ENCODE results near the gene INCA1. TPM values are rescaled to one million over a fixed set of nuclear protein-coding genes. Genes with fewer than 3 reads are reported as not detected.

Gene INCA1
- total and polyA plus RNA-seq, 2 of the 13 experiments (the other 11 are each of a cell fraction or from before 2014, with no cell fraction given) = 0.93 to 2.6 TPM

DNA sequence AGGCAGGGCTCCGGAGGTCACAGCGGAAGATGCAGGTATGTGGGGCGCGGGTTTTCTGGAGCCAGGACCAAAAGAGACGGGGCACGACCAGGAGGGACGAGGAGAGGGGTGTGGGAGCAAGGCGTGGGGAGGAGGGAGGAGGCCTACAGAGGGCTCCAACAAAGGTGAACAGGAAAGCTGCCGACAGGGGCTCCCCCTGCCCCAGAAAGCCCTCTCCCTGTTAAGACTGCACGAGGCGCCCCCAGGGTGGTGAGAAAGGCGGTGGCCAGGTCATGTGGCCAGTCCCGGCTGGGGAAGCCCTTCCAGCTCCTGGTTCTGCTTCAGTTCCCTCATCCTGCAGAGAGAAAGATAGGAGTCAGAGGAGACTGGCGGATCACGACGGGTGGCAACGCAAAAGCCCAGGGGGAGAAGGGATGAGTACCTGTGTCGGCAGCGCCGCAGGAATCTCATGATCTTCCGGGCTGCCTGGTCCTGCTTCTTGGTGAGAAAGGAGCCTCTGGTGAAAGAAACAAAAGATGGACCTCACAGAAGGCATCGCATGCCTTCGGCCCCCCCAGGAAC, 28.8 kb downstream of the INCA1 start:
- CTCF ChIA-PET (ENCODE audit: low intra/inter-chr PET ratio, low total read pairs) = no interaction called here
- no peak overlapping the region for H2AFZ ChIP-seq (ENCODE audit: low read length)
- TF ChIP-seq ZNF891 (CRISPR knock-in tag; IDR thresholded peaks at IDR 0.05) = 0 out of 2 replicates have a peak, but pooled peaks have one; percentile 4
- TF ChIP-seq ZFP90 (CRISPR knock-in tag; IDR thresholded peaks at IDR 0.05; ENCODE audit: borderline replicate concordance) = peak; percentile 88
- no peak for TF ChIP-seq ZNF296 (CRISPR knock-in tag; conservative IDR thresholded peaks at IDR 0.05)
- TF ChIP-seq, protein P1, sequence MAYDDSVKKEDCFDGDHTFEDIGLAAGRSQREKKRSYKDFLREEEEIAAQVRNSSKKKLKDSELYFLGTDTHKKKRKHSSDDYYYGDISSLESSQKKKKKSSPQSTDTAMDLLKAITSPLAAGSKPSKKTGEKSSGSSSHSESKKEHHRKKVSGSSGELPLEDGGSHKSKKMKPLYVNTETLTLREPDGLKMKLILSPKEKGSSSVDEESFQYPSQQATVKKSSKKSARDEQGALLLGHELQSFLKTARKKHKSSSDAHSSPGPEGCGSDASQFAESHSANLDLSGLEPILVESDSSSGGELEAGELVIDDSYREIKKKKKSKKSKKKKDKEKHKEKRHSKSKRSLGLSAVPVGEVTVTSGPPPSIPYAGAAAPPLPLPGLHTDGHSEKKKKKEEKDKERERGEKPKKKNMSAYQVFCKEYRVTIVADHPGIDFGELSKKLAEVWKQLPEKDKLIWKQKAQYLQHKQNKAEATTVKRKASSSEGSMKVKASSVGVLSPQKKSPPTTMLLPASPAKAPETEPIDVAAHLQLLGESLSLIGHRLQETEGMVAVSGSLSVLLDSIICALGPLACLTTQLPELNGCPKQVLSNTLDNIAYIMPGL (CRISPR knock-in tag; IDR thresholded peaks at IDR 0.05; ENCODE audit: borderline replicate concordance in 1 of 2, low read depth in 1 of 2) = peak in 1 of 2 experiments; percentile 36; a peak in 1 of 4 replicates
- TF ChIP-seq, protein P2, sequence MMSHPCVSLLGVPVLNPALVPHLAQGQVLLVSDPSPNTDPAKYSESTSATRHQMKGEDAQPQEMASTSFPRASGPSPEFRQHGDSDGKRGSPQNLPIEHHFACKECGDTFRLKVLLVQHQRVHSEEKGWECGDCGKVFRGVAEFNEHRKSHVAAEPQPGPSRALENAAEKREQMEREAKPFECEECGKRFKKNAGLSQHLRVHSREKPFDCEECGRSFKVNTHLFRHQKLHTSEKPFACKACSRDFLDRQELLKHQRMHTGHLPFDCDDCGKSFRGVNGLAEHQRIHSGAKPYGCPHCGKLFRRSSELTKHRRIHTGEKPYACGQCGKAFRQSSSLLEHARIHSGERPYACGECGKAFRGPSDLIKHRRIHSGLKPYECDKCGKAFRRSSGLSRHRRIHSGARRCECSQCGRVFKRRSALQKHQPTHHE (CRISPR knock-in tag; IDR thresholded peaks at IDR 0.05; ENCODE audit: borderline replicate concordance) = peak; percentile 18; the same call in 1 of the 2 replicates
- peak; percentile 47; the same call in 1 of the 2 replicates for TF ChIP-seq NAIF1 (CRISPR knock-in tag; IDR thresholded peaks at IDR 0.05; ENCODE audit: borderline replicate concordance)
- TF ChIP-seq ZNF557 (CRISPR knock-in tag; IDR thresholded peaks at IDR 0.05) = 0 out of 2 replicates have a peak, but pooled peaks have one; percentile 34
- TF ChIP-seq, protein P3, sequence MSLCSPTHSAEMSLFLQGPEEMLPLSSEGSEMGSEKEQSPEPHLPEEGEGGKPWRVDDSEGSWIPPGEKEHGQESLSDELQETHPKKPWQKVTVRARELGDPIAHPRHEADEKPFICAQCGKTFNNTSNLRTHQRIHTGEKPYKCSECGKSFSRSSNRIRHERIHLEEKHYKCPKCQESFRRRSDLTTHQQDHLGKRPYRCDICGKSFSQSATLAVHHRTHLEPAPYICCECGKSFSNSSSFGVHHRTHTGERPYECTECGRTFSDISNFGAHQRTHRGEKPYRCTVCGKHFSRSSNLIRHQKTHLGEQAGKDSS (CRISPR knock-in tag; IDR thresholded peaks at IDR 0.05; ENCODE audit: borderline replicate concordance, low read depth) = peak; percentile 51; the same call in 1 of the 2 replicates
- TF ChIP-seq ZNF558 (CRISPR knock-in tag; IDR thresholded peaks at IDR 0.05; ENCODE audit: borderline replicate concordance) = peak; percentile 58; the same call in 1 of the 2 replicates
- TF ChIP-seq, protein P4, sequence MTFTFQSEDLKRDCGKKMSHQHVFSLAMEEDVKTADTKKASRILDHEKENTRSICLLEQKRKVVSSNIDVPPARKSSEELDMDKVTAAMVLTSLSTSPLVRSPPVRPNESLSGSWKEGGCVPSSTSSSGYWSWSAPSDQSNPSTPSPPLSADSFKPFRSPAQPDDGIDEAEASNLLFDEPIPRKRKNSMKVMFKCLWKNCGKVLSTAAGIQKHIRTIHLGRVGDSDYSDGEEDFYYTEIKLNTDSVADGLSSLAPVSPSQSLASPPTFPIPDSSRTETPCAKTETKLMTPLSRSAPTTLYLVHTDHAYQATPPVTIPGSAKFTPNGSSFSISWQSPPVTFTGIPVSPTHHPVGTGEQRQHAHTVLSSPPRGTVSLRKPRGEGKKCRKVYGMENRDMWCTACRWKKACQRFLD (CRISPR knock-in tag; IDR thresholded peaks at IDR 0.05; ENCODE audit: borderline replicate concordance) = 0 out of 2 replicates have a peak, but pooled peaks have one; percentile 59
- TF ChIP-seq, protein P5, sequence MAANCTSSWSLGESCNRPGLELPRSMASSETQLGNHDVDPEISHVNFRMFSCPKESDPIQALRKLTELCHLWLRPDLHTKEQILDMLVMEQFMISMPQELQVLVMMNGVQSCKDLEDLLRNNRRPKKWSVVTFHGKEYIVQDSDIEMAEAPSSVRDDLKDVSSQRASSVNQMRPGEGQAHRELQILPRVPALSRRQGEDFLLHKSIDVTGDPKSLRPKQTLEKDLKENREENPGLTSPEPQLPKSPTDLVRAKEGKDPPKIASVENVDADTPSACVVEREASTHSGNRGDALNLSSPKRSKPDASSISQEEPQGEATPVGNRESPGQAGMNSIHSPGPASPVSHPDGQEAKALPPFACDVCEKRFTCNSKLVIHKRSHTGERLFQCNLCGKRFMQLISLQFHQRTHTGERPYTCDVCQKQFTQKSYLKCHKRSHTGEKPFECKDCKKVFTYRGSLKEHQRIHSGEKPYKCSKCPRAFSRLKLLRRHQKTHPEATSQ (CRISPR knock-in tag; IDR thresholded peaks at IDR 0.05; ENCODE audit: borderline replicate concordance) = no peak
- TF ChIP-seq, protein P6, sequence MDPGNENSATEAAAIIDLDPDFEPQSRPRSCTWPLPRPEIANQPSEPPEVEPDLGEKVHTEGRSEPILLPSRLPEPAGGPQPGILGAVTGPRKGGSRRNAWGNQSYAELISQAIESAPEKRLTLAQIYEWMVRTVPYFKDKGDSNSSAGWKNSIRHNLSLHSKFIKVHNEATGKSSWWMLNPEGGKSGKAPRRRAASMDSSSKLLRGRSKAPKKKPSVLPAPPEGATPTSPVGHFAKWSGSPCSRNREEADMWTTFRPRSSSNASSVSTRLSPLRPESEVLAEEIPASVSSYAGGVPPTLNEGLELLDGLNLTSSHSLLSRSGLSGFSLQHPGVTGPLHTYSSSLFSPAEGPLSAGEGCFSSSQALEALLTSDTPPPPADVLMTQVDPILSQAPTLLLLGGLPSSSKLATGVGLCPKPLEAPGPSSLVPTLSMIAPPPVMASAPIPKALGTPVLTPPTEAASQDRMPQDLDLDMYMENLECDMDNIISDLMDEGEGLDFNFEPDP (CRISPR knock-in tag; conservative IDR thresholded peaks at IDR 0.05) = 0 out of 2 replicates have a peak, but pooled peaks have one; percentile 88

More for the DNA sequence above, 28.8 kb downstream of the INCA1 start:
- peak overlapping the region; percentile 72 to 88 (median 77) for H3K4me3 ChIP-seq (replicated peaks in 1 of 3; ENCODE audit: insufficient read depth in 1 of 3, low read depth in 2 of 3, low read length in 3 of 3)
- in situ Hi-C loops (cut with HindIII; ENCODE audit: extremely low pct_ligation_motif_present, low pct_unique_long_range_greater_than_20kb) (no loop called here), intact Hi-C loops (cut with micrococcal nuclease; ENCODE audit: unreplicated experiment) (loop anchor here (5.0 to 10.0 kb wide), 2 partner anchors 61 to 254 kb away; partner anchors contain the start of gene ARRB2)
- no peak for FAIRE-seq
- peaks cover 27% of the 10 kb centered on the region for H3K79me2 ChIP-seq (ENCODE audit: insufficient read depth, low read length)
- 2% methylated on average over 22 of the region's 23 CpGs for WGBS (ENCODE audit: low lambda C conversion rate)
- H3K9ac ChIP-seq (ENCODE audit: insufficient read depth, low read depth, low read length) = peak overlapping the region; percentile 91
- peak overlapping the region; percentile 92 for H3K27ac ChIP-seq (ENCODE audit: extremely low read length, insufficient read depth, low read length)
- TSS peak; percentile 55 for BruUV-seq (replicated peaks)
- H3K36me3 ChIP-seq (replicated peaks in 1 of 2; ENCODE audit: control insufficient read depth in 1 of 2, insufficient read depth in 2 of 2, low read length in 2 of 2) = peaks cover 0 to 13% of the 10 kb centered on the region in 2 experiments; a peak in 3 of 5 replicates
- no peak for ATAC-seq
- H4K20me1 ChIP-seq (ENCODE audit: insufficient read depth, low read length) = no peaks in the 10 kb centered on the region
- POLR2A ChIA-PET = interaction anchor here (0.6 to 10.5 kb wide), 14 partner anchors 11 to 401 kb away, joined by 3 to 273 read pairs (median 22); partner anchors contain the start of genes CAMTA2, ENO3, INCA1 and KIF1C
- peaks cover 31% of the 10 kb centered on the region for H3K4me1 ChIP-seq (ENCODE audit: insufficient read depth, low read length)
- no peaks in the 10 kb centered on the region; a peak in 1 of 5 replicates for H3K27me3 ChIP-seq (ENCODE audit: control insufficient read depth in 1 of 2, insufficient read depth in 2 of 2, low read length in 2 of 2)
- H3K4me2 ChIP-seq (ENCODE audit: low read depth, low read length) = peak overlapping the region; percentile 82
- no peaks in the 10 kb centered on the region for H3K9me3 ChIP-seq (ENCODE audit: low read length)
- no peak for DNase-seq (ENCODE audit: low spot score)

Data from HepG2 (cell line).